GM12878 (cell line): Measurements from ENCODE around the gene CDC14B. TPM values are rescaled to one million over a fixed set of nuclear protein-coding genes. Genes with fewer than 3 reads are reported as not detected.

ENCODE experiments used
- ATAC-seq: fragments of 200-7000 bp; cut with Tn5 transposase; 3 replicates; pipeline ENCODE4 v1.9.1; 2020; ENCODE audit warnings: mild to moderate bottlenecking, moderate library complexity
- BruUV-seq: library from RNA; stranded (reverse); fragments of 400-500 nt; replicated peaks from 2 replicates; lab custom pipeline; 2021; lab: Mats Ljungman, UMichigan
- CTCF ChIA-PET: fragments of 300-600 bp; sonication (Branson Sonifier 250); formaldehyde crosslinking; extraction: SDS; loops from one replicate; lab custom pipeline; 2021; ENCODE audit warnings: inconsistent platforms; lab: Yijun Ruan, JAX
- POLR2A ChIA-PET: fragments of 350-600 bp; formaldehyde crosslinking; extraction: SDS; loops from one replicate; lab custom pipeline; 2021; ENCODE audit warnings: inconsistent platforms; lab: Charles Lee
- RAD21 ChIA-PET: fragments of 300-600 bp; sonication (Branson Sonifier 250); formaldehyde crosslinking; loops from one replicate; lab custom pipeline; 2023; ENCODE audit warnings: antibody characterized with exemption; ENCODE audit not compliant: unreplicated experiment; lab: Charles Lee
- SMC1A ChIA-PET: fragments of 300-600 bp; sonication (Branson Sonifier 250); formaldehyde crosslinking; loops from one replicate; lab custom pipeline; 2023; ENCODE audit not compliant: unreplicated experiment, uncharacterized antibody; lab: Charles Lee
- DNase-seq: peaks from one replicate; pipeline ENCODE4 v3.0.0-alpha.2; 2011; ENCODE audit warnings: low read depth, low spot score
- FAIRE-seq: peaks from 3 replicates; lab custom pipeline; 2011; peaks lifted over from hg19 to GRCh38; lab: Jason Lieb, UNC
- H2AFZ ChIP-seq: 2 replicates; pipeline ENCODE4 v1.6.0; 2011; ENCODE audit warnings: low read depth, low read length, control low read depth; ENCODE audit not compliant: control insufficient read depth
- H3K27ac ChIP-seq: 2 replicates; pipeline ENCODE4 v1.5.1; 2011; ENCODE audit warnings: control low read depth; ENCODE audit not compliant: control insufficient read depth, insufficient read depth
- H3K27me3 ChIP-seq, 2 experiments: replicated peaks in 1 of 2; 2 replicates each; pipeline versions ENCODE4 v1.6.0 to v1.6.1; 2011; ENCODE audit warnings: low read length in 1 of 2; ENCODE audit not compliant: control insufficient read depth in 2 of 2, insufficient read depth in 2 of 2
- H3K36me3 ChIP-seq, 2 experiments: 2 replicates each; pipeline ENCODE4 v1.5.1; 2011; ENCODE audit warnings: low read length in 1 of 2; ENCODE audit not compliant: control insufficient read depth in 2 of 2, insufficient read depth in 2 of 2
- H3K4me1 ChIP-seq: 2 replicates; pipeline ENCODE4 v1.6.1; 2011; ENCODE audit warnings: mild to moderate bottlenecking, low read length, moderate library complexity, mixed read lengths; ENCODE audit not compliant: control insufficient read depth, insufficient read depth
- H3K4me2 ChIP-seq: 2 replicates; pipeline ENCODE4 v1.6.0; 2011; ENCODE audit warnings: control low read depth; ENCODE audit not compliant: control insufficient read depth, insufficient read depth
- H3K4me3 ChIP-seq: fragments of 200-600 bp; sonication (generic); 2 replicates; pipeline ENCODE4 v1.5.1; 2016
- H3K79me2 ChIP-seq: 2 replicates; pipeline ENCODE4 v1.6.0; 2011; ENCODE audit warnings: low read length; ENCODE audit not compliant: control insufficient read depth, insufficient read depth
- H3K9ac ChIP-seq: 2 replicates; pipeline ENCODE4 v1.8.0; 2011; ENCODE audit warnings: low read length, control low read depth, mixed read lengths; ENCODE audit not compliant: control insufficient read depth, insufficient read depth
- H3K9me3 ChIP-seq: replicated peaks from 3 replicates; pipeline ENCODE4 v1.5.1; 2011; ENCODE audit warnings: mild to moderate bottlenecking, low read length; ENCODE audit not compliant: control insufficient read depth, insufficient read depth
- H4K20me1 ChIP-seq: 2 replicates; pipeline ENCODE4 v1.6.0; 2011; ENCODE audit not compliant: control insufficient read depth, insufficient read depth
- BACH1 ChIP-seq: fragments of 450-650 bp; IDR thresholded peaks from 2 replicates; pipeline ENCODE4 v1.6.1; 2017; ENCODE audit warnings: mild to moderate bottlenecking, borderline replicate concordance
- BHLHE40 ChIP-seq, 2 experiments: fragments of 450-650 bp in 1 of 2; IDR thresholded peaks; 2 replicates each; pipeline ENCODE4 v1.6.1; 2011 to 2017; ENCODE audit warnings: low read depth in 2 of 2, borderline replicate concordance in 1 of 2, improper control_type of control experiment in 1 of 2, low read length in 1 of 2, mild to moderate bottlenecking in 1 of 2
- BRCA1 ChIP-seq: IDR thresholded peaks from 2 replicates; pipeline ENCODE4 v1.6.1; 2011; ENCODE audit warnings: low read depth, low read length, improper control_type of control experiment
- CEBPZ ChIP-seq: fragments of 150-350 bp; IDR thresholded peaks from 2 replicates; pipeline ENCODE4 v1.6.1; 2016; ENCODE audit warnings: low read depth, low read length
- EP300 ChIP-seq, 2 experiments: fragments of 150-350 bp in 1 of 2; IDR thresholded peaks; 2 replicates each; pipeline ENCODE4 v1.6.1; 2011 to 2012; ENCODE audit warnings: low read depth in 2 of 2, low read length in 2 of 2, borderline replicate concordance in 1 of 2, improper control_type of control experiment in 1 of 2, inconsistent platforms in 1 of 2; ENCODE audit not compliant: control insufficient read depth in 1 of 2
- ESRRA ChIP-seq: IDR thresholded peaks from 2 replicates; pipeline ENCODE4 v1.6.1; 2012; ENCODE audit warnings: mild to moderate bottlenecking, low read length, improper control_type of control experiment
- HDAC2 ChIP-seq: fragments of 200-600 bp; sonication (generic); IDR thresholded peaks from 2 replicates; pipeline ENCODE4 v1.6.1; 2017
- HDAC6 ChIP-seq: fragments of 200-600 bp; sonication (generic); IDR thresholded peaks from one replicate; pipeline ENCODE4 v1.8.0; 2017; ENCODE audit warnings: antibody characterized with exemption; ENCODE audit not compliant: unreplicated experiment
- JUND ChIP-seq: IDR thresholded peaks from 2 replicates; pipeline ENCODE4 v1.6.1; 2012; ENCODE audit warnings: low read depth, mild to moderate bottlenecking, low read length, improper control_type of control experiment, moderate library complexity
- MTA3 ChIP-seq: IDR thresholded peaks from 2 replicates; pipeline ENCODE4 v1.6.1; 2012; ENCODE audit warnings: low read length, inconsistent platforms, borderline replicate concordance
- MYC ChIP-seq: IDR thresholded peaks from 2 replicates; pipeline ENCODE4 v1.6.1; 2011; ENCODE audit warnings: mild to moderate bottlenecking, low read length, moderate library complexity, inconsistent platforms; ENCODE audit not compliant: insufficient read depth, insufficient replicate concordance, insufficient read length, severe bottlenecking
- NFXL1 ChIP-seq: fragments of 450-650 bp; IDR thresholded peaks from 2 replicates; pipeline ENCODE4 v1.6.1; 2017; ENCODE audit warnings: antibody characterized with exemption, mild to moderate bottlenecking, borderline replicate concordance
- NR2C1 ChIP-seq: fragments of 450-650 bp; IDR thresholded peaks from 2 replicates; pipeline ENCODE4 v1.6.1; 2017; ENCODE audit warnings: antibody characterized with exemption, mild to moderate bottlenecking, moderate library complexity
- RB1 ChIP-seq: fragments of 450-650 bp; formaldehyde crosslinking; IDR thresholded peaks from 2 replicates; pipeline ENCODE4 v1.6.1; 2017; ENCODE audit warnings: mild to moderate bottlenecking, borderline replicate concordance
- RELA ChIP-seq: fragments of 450-650 bp; IDR thresholded peaks from 2 replicates; pipeline ENCODE4 v1.8.0; 2014; ENCODE audit warnings: borderline replicate concordance; ENCODE audit not compliant: partially characterized antibody
- SIX5 ChIP-seq: IDR thresholded peaks from 2 replicates; pipeline ENCODE4 v1.6.1; 2011; ENCODE audit warnings: mild to moderate bottlenecking, low read depth, low read length, moderate library complexity; ENCODE audit not compliant: severe bottlenecking
- SRF ChIP-seq, 2 experiments: IDR thresholded peaks; 2 replicates each; pipeline ENCODE4 v1.6.1; 2011; ENCODE audit warnings: low read depth in 2 of 2, low read length in 2 of 2, mild to moderate bottlenecking in 1 of 2, moderate library complexity in 1 of 2
- TAF1 ChIP-seq: IDR thresholded peaks from 2 replicates; pipeline ENCODE4 v1.6.1; 2011; ENCODE audit warnings: mild to moderate bottlenecking, low read depth, low read length, borderline replicate concordance
- TCF3 ChIP-seq: IDR thresholded peaks from 2 replicates; pipeline ENCODE4 v1.6.1; 2012; ENCODE audit warnings: low read depth, mild to moderate bottlenecking, low read length, borderline replicate concordance; ENCODE audit not compliant: insufficient read depth
- TCF7 ChIP-seq: IDR thresholded peaks from 2 replicates; pipeline ENCODE4 v1.6.1; 2014; ENCODE audit warnings: antibody characterized with exemption, borderline replicate concordance
- ZBED1 ChIP-seq: IDR thresholded peaks from 2 replicates; pipeline ENCODE4 v1.6.1; 2016; ENCODE audit warnings: borderline replicate concordance
- WGBS: methylation state at CpG from one replicate; pipeline ENCODE4 v1.1.6; 2016; ENCODE audit warnings: low lambda C conversion rate; ENCODE audit not compliant: insufficient replicate concordance, insufficient coverage; ENCODE audit errors: missing lambda C conversion rate; 5-methylcytosine and 5-hydroxymethylcytosine counted together
- in situ Hi-C: fragments of 300-500 bp; cut with MboI; formaldehyde crosslinking; loops from 9 replicates; pipeline ENCODE4 v1.14.3; 2018; ENCODE audit warnings: mixed read lengths
- intact Hi-C: fragments of 100-400 bp; cut with micrococcal nuclease; formaldehyde crosslinking; loops from one replicate; pipeline ENCODE4 v1.14.2; 2022; ENCODE audit not compliant: unreplicated experiment
- polyA plus RNA-seq, 11 experiments: library from polyadenylated mRNA; depleted of rRNA in 4 of 11; unstranded in 6 of 11; stranded (reverse) in 5 of 11; fragments of >200 nt; fragmentation: Nextera tagmentation in 4 of 11; fragmentation: Illumina TruSeq in 1 of 11; extraction: Ambion mirVana in 4 of 11; extraction: Trizol in 1 of 11; gene quantifications; 1 replicate in 1 of 11; 2 replicates in 10 of 11; pipeline versions ENCODE4 v1.2.1 to v1.2.3, GENCODE V29; 2011 to 2016; ENCODE audit warnings: inconsistent platforms in 2 of 11, missing spikeins in 2 of 11, low read depth in 1 of 11
- total RNA-seq, 4 experiments: library from RNA; depleted of rRNA in 3 of 4; stranded (reverse); fragments of >200 nt in 3 of 4; fragmentation: Illumina TruSeq in 1 of 4; extraction: Trizol in 1 of 4; gene quantifications; 2 replicates each; pipeline versions ENCODE4 v1.2.1 to v1.2.3, GENCODE V29; 2013 to 2021

The CDC14B gene
- total and polyA plus RNA-seq, 10 of the 15 experiments (the other 5 are each of a cell fraction or from before 2014, with no cell fraction given) = 3.7 to 11.7 (median 6.2) TPM

- no peak for TF ChIP-seq HDAC2
- TF ChIP-seq TCF3 = no peak
- TF ChIP-seq HDAC6 = no peak
- TF ChIP-seq BRCA1 = no peak
- no peak for TF ChIP-seq SIX5
- TF ChIP-seq ESRRA = no peak
- TF ChIP-seq RB1 = no peak
- no peak for TF ChIP-seq NFXL1
- TF ChIP-seq, all 136 proteins: peak for 0
Measured at GRCh38 chr9:96508227-96508940, 111.3 kb downstream of the CDC14B start (continued).

- POLR2A ChIA-PET = no interaction called here
- SMC1A ChIA-PET = no interaction called here
- RAD21 ChIA-PET = interaction anchor here (0.7 to 0.8 kb wide), 2 partner anchors 62 to 89 kb away, joined by 3 read pairs; no protein-coding TSS in a partner anchor
- Histone ChIP-seq H3K4me2 (no peak overlapping the region), H2AFZ (no peak overlapping the region), H3K27ac (no peak overlapping the region), H3K9me3 (no peaks in the 10 kb centered on the region), H3K79me2 (no peaks in the 10 kb centered on the region), H3K4me3 (no peak overlapping the region), H3K4me1 (no peaks in the 10 kb centered on the region), H3K27me3 (no peaks in the 10 kb centered on the region), H4K20me1 (no peaks in the 10 kb centered on the region), H3K9ac (no peak overlapping the region), H3K36me3 (no peaks in the 10 kb centered on the region)
- in situ Hi-C loops (no loop called here), intact Hi-C loops (no loop called here)
- ATAC-seq = no peak
- CTCF ChIA-PET = interaction anchor here (0.9 kb wide), 1 partner anchor 9 kb away, joined by 3 read pairs; no protein-coding TSS in a partner anchor
- 61% methylated on average over 13 of the region's 13 CpGs for WGBS
- BruUV-seq = no TSS peak
- no peak for DNase-seq
- FAIRE-seq = no peak
- no peak for TF ChIP-seq TCF7
- no peak for TF ChIP-seq SRF (IDR thresholded peaks at IDR 0.05; ENCODE audit: low read depth in 2 of 2, low read length in 2 of 2)
- no peak for TF ChIP-seq BHLHE40 (IDR thresholded peaks at IDR 0.05; ENCODE audit: borderline replicate concordance in 1 of 2, low read depth in 2 of 2, low read length in 1 of 2)
- no peak for TF ChIP-seq EP300 (IDR thresholded peaks at IDR 0.05; ENCODE audit: borderline replicate concordance in 1 of 2, control insufficient read depth in 1 of 2, low read depth in 2 of 2, low read length in 2 of 2)
- no peak for TF ChIP-seq NR2C1
- no peak for TF ChIP-seq BACH1
- TF ChIP-seq JUND = no peak
- no peak for TF ChIP-seq RELA
- no peak for TF ChIP-seq CEBPZ
- no peak for TF ChIP-seq MYC
- no peak for TF ChIP-seq TAF1
- no peak for TF ChIP-seq ZBED1
- TF ChIP-seq MTA3 = no peak
Measured at GRCh38 chr9:96505316-96505991, 114.2 kb downstream of the CDC14B start.
